Measurements from ENCODE around the gene NPRL2.

DNA sequence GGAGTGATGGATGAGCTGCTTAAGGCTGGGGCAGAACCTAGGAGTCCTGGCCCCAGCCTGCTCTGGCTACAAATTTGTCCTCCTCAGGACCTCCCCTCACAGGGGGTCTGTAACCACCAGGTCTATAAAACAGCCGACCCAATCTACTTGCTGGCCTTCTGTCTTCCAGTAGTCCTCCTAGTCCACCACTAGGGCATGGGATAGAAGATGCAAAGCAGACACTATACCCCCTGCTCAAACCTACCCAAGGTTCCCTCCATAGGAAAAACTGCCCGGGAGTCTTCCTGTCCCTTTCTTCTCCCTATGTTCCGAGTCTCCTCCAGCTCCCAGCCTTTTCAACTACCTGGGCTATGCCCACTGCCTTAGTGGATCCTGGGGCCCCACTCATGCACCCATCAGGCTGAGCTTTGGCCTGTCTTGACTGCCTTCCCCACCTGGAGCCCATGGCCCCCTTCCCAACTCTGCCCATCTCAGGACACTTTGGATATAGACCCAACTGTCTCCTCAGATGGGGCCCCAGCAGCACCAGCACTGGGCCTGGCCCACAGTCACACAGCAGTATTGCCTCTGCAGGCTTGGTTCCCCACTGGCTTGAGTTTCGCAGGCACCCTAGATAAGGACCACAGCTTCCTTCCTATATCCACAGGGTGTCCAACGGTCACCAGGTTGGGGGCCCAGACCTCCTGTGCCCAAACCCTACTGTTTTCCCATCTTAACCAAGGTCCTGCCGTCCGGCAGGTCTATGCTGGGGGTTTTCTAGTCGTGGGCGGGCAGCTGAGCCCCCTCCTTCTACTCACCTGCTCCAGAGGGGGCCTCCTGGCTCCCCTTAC, 52.5 kb downstream of the NPRL2 start:
- TF ChIP-seq, protein P1, sequence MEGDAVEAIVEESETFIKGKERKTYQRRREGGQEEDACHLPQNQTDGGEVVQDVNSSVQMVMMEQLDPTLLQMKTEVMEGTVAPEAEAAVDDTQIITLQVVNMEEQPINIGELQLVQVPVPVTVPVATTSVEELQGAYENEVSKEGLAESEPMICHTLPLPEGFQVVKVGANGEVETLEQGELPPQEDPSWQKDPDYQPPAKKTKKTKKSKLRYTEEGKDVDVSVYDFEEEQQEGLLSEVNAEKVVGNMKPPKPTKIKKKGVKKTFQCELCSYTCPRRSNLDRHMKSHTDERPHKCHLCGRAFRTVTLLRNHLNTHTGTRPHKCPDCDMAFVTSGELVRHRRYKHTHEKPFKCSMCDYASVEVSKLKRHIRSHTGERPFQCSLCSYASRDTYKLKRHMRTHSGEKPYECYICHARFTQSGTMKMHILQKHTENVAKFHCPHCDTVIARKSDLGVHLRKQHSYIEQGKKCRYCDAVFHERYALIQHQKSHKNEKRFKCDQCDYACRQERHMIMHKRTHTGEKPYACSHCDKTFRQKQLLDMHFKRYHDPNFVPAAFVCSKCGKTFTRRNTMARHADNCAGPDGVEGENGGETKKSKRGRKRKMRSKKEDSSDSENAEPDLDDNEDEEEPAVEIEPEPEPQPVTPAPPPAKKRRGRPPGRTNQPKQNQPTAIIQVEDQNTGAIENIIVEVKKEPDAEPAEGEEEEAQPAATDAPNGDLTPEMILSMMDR (IDR thresholded peaks at IDR 0.05; ENCODE audit: insufficient read depth, low read length, poor library complexity, severe bottlenecking) = no peak
- no peak for TF ChIP-seq EZH2phosphoT487 (conservative IDR thresholded peaks at IDR 0.05; ENCODE audit: low read length)

Data from SU-DHL-6 (cell line).